MM.1S (cell line): ENCODE results near the gene TMEM82.

ENCODE experiments used
- CTCF ChIP-seq: fragments of 300-600 bp; sonication (generic); IDR thresholded peaks from 2 replicates; pipeline ENCODE4 v1.5.1; 2016; ENCODE audit warnings: antibody characterized with exemption, low read length, mixed read lengths
- EZH2 ChIP-seq: fragments of 300-600 bp; sonication (generic); optimal IDR thresholded peaks from 2 replicates; pipeline ENCODE3; 2017; ENCODE audit warnings: low read depth, mild to moderate bottlenecking, antibody characterized with exemption, low read length, mixed read lengths

GRCh38 chr1:15714406-15715136 lies 27.7 kb upstream of the TMEM82 start:
- TF ChIP-seq CTCF (no peak), EZH2 (no peak)
